NCI-H446 (cell line): Measurements from ENCODE around the gene OR51L1.

ENCODE experiments used
- DNase-seq, 2 experiments: peaks; one replicate each; lab custom pipeline; 2025; lab: John Stamatoyannopoulos, UW

Gene OR51L1

GRCh38 chr11:5046754-5047330, 52.2 kb downstream of the OR51L1 start:
- no peak for DNase-seq
